Kidney (tissue), 14 donors: ENCODE measurements around the gene TIMP3. TPM values are rescaled to one million over a fixed set of nuclear protein-coding genes. Genes with fewer than 3 reads are reported as not detected.
A peak's percentile ranks its signal among the peaks of the same experiment; 100 is the strongest.

Source experiments
- DNase-seq, 5 donors: peaks; one replicate each; pipeline ENCODE4 v3.0.0-alpha.2; 2013 to 2020
- FAIRE-seq: peaks from 2 replicates; lab custom pipeline; 2012; peaks lifted over from hg19 to GRCh38; lab: Jason Lieb, UNC
- H3K27ac ChIP-seq, 2 donors: one replicate each; pipeline ENCODE4 v1.7.0; 2013; ENCODE audit warnings: low read depth in 2 of 2, low read length in 2 of 2, inconsistent platforms in 1 of 2
- H3K27me3 ChIP-seq: one replicate; pipeline ENCODE4 v1.7.1; 2013; ENCODE audit warnings: low read length, inconsistent platforms; ENCODE audit not compliant: control insufficient read depth, insufficient read depth
- H3K36me3 ChIP-seq, 3 donors: one replicate each; pipeline versions ENCODE4 v1.7.0 to v1.7.1; 2013; ENCODE audit warnings: low read length in 3 of 3, control low read depth in 1 of 3, inconsistent platforms in 1 of 3; ENCODE audit not compliant: insufficient read depth in 3 of 3, control insufficient read depth in 2 of 3
- H3K4me1 ChIP-seq, 3 donors: one replicate each; pipeline versions ENCODE4 v1.7.0 to v1.7.1; 2013; ENCODE audit warnings: low read length in 3 of 3, inconsistent platforms in 1 of 3, low read depth in 1 of 3; ENCODE audit not compliant: control insufficient read depth in 2 of 3, insufficient read depth in 2 of 3
- H3K4me3 ChIP-seq, 3 donors: one replicate each; pipeline versions ENCODE4 v1.7.0 to v1.8.1; 2013; ENCODE audit warnings: low read length in 3 of 3, control low read depth in 1 of 3, inconsistent platforms in 1 of 3
- H3K9ac ChIP-seq, 3 donors: one replicate each; pipeline versions ENCODE4 v1.7.0 to v1.7.1; 2013; ENCODE audit warnings: low read length in 3 of 3, control low read depth in 1 of 3, inconsistent platforms in 1 of 3
- H3K9me3 ChIP-seq, 3 donors: one replicate each; pipeline versions ENCODE4 v1.7.0 to v1.7.1; 2013; ENCODE audit warnings: low read length in 3 of 3, control low read depth in 1 of 3, inconsistent platforms in 1 of 3; ENCODE audit not compliant: control insufficient read depth in 2 of 3, insufficient read depth in 1 of 3
- intact Hi-C: fragments of 100-400 bp; cut with DNase I; formaldehyde crosslinking; loops from one replicate; pipeline ENCODE4 v1.11.1; 2022
- polyA plus RNA-seq: library from polyadenylated mRNA; stranded (reverse); fragments of 350-450 nt; fragmentation: Illumina TruSeq; extraction: RNeasy Lipid Tissue Mini Kit (QIAGEN cat#74804); gene quantifications from one replicate; pipeline ENCODE4 v1.2.3, GENCODE V29; 2014; ENCODE audit warnings: low read depth, low replicate concordance; ENCODE audit not compliant: insufficient read depth
- total RNA-seq: library from RNA; stranded (reverse); fragmentation: NEBNext Ultra II Directional; extraction: Animal tissue kit (Norgen Biotek cat#: 25700); gene quantifications from one replicate; pipeline ENCODE4 v1.2.1, GENCODE V29; 2021
- TF ChIP-seq, protein P1 (sequence below): IDR thresholded peaks from 3 replicates; pipeline ENCODE4 v1.5.1; 2012; ENCODE audit warnings: mild to moderate bottlenecking, moderate library complexity, borderline replicate concordance; ENCODE audit not compliant: insufficient read depth; ENCODE audit errors: extremely low read depth
- donor health status: control.
- donor health status: control.
- donor health status: control.
- donor health status: control.
- donor health status: control.
- donor health status: DM: yes; HTN: yes; CAD: no.
- donor health status: Normal renal cell carcinoma (clear cell type).

The TIMP3 gene
- total and polyA plus RNA-seq, 2 donors from 2014 or later: 198 to 818 TPM

DNA sequence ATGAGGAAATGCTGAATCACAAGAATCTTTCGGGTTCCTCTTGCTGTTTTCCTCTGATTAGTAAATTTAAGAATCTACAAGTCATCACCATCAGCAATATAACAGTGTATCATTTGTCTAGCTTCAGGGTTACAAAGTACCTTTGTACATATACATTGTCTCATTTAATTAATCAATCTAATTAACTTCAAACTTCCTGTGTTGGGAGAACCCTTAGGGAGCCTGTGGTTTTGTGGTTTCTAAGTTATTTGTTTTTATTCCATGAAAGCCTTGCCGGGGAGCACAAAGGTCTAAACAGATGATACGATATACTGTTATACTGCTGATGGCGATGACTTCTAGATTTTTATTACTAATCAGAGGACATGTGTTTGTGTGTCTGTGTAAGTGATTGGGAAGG is 41.0 kb downstream of the TIMP3 start:
- Histone ChIP-seq H3K9ac (no peak overlapping the region), H3K9me3 (no peaks in the 10 kb centered on the region), H3K4me3 (no peak overlapping the region), H3K4me1 (peaks cover 12 to 44% (median 34%) of the 10 kb centered on the region in 3 donors), H3K27me3 (no peaks in the 10 kb centered on the region), H3K36me3 (peaks cover 0 to 3% (median 0%) of the 10 kb centered on the region in 3 donors), H3K27ac (no peak overlapping the region)
- TF ChIP-seq, protein P1, sequence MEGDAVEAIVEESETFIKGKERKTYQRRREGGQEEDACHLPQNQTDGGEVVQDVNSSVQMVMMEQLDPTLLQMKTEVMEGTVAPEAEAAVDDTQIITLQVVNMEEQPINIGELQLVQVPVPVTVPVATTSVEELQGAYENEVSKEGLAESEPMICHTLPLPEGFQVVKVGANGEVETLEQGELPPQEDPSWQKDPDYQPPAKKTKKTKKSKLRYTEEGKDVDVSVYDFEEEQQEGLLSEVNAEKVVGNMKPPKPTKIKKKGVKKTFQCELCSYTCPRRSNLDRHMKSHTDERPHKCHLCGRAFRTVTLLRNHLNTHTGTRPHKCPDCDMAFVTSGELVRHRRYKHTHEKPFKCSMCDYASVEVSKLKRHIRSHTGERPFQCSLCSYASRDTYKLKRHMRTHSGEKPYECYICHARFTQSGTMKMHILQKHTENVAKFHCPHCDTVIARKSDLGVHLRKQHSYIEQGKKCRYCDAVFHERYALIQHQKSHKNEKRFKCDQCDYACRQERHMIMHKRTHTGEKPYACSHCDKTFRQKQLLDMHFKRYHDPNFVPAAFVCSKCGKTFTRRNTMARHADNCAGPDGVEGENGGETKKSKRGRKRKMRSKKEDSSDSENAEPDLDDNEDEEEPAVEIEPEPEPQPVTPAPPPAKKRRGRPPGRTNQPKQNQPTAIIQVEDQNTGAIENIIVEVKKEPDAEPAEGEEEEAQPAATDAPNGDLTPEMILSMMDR: no peak
- intact Hi-C loops: no loop called here
- no peak for FAIRE-seq
- no peak for DNase-seq

DNA sequence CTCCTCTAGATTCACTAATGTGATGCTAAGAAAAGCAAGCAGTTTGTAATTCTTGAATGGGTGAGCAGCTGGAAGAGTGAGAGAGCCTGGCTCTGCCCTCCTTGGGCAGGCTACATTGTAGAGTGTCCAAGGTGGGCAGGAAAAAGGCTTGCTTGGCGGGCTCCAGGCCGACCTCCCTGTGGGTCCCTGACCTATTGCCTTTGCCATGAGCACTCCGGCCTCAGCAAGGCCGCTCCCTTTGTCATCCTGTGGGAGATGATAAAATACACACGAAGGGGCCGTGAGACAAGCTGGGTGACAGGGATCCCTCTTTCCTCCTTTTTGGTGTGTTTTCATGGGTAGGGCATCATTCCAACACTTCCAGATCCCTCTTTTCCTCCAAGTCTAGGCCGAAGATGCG is 41.8 kb downstream of the TIMP3 start:
- FAIRE-seq: no peak
- no peak overlapping the region for H3K27ac ChIP-seq
- TF ChIP-seq, protein P1: no peak
- peaks cover 0 to 3% (median 0%) of the 10 kb centered on the region in 3 donors for H3K36me3 ChIP-seq
- intact Hi-C loops: no loop called here
- H3K9ac ChIP-seq: no peak overlapping the region
- no peak overlapping the region for H3K4me3 ChIP-seq
- H3K4me1 ChIP-seq: peaks cover 12 to 38% (median 30%) of the 10 kb centered on the region in 3 donors
- no peaks in the 10 kb centered on the region for H3K27me3 ChIP-seq
- H3K9me3 ChIP-seq: no peaks in the 10 kb centered on the region
- DNase-seq: no peak

DNA sequence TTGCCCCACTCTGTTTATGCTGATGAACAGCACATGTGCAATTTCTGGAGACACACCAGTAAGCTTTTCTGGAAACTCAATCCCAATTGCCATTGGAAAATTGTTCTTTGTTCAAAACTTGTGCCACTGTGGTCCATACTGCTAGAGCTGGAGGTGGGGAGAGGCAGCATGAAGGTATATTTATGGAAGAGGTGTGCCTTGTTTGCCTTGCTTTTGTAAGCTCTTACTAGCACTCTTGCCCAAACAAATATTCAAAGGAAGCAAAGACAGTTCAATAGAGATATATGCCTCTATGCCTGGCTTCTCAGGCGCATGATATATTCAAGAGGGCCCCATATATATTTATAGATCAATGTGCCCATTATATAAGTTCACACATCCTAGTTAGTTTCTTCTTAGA is 42.7 kb downstream of the TIMP3 start:
- TF ChIP-seq, protein P1: no peak
- no peak overlapping the region for H3K27ac ChIP-seq
- intact Hi-C loops: no loop called here
- H3K9ac ChIP-seq: no peak overlapping the region
- no peaks in the 10 kb centered on the region for H3K9me3 ChIP-seq
- H3K4me1 ChIP-seq: peaks cover 7 to 33% (median 25%) of the 10 kb centered on the region in 3 donors
- H3K36me3 ChIP-seq: peaks cover 0 to 5% (median 0%) of the 10 kb centered on the region in 3 donors
- DNase-seq (no peak), FAIRE-seq (no peak)
- no peaks in the 10 kb centered on the region for H3K27me3 ChIP-seq
- H3K4me3 ChIP-seq: no peak overlapping the region

DNA sequence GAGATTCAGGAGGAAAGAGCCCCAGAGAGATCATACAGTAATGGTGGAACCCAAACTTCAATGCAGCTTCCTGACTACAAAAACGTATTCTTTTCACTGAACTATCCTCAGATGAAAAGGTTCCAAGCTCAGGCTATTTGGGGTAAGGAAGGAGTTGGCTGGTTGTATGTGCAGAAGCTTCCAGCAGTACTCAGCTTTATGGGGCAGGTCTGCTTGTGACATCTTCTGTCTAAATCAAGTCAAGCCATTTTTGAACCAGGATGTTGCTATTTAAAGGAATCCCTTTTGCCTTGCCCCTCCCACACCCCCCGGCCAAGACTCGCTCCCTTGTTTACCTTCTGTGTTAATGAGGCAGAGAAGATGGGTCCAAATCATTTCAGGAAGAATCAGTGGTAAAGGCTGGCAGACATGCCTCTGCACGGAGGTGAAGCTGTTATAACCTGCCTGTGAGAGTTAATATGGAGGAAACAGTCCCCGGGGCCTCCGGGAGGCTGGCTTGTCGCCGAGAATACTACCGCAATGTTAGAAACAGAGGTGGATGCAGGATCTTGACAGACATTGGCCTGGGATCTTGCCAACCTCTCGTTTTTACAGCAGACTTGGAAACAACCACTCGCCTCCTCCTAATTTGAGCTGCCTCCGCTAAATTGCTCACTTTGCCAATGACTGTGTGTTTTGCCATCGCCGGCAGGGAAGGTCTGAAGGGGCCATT is 45.4 kb downstream of the TIMP3 start:
- Histone ChIP-seq H3K36me3 (peaks cover 0 to 11% (median 0%) of the 10 kb centered on the region in 3 donors), H3K9me3 (no peaks in the 10 kb centered on the region), H3K9ac (no peak overlapping the region), H3K27ac (no peak overlapping the region), H3K4me1 (peaks cover 0 to 41% (median 27%) of the 10 kb centered on the region in 3 donors), H3K4me3 (no peak overlapping the region), H3K27me3 (no peaks in the 10 kb centered on the region)
- TF ChIP-seq, protein P1: no peak
- FAIRE-seq (no peak), DNase-seq (peak in 1 of 5 donors; percentile 26)
- intact Hi-C loops: no loop called here
